MM.1S (cell line): ENCODE data around the gene GAB2.
"Not testable (repeated sequence)": the region's sequence is repeated elsewhere in the genome, so short reads cannot be mapped to it uniquely, and the experiment has no call there.

Experiments
- EZH2 ChIP-seq: fragments of 300-600 bp; sonication (generic); optimal IDR thresholded peaks from 2 replicates; pipeline ENCODE3; 2017; ENCODE audit warnings: low read depth, mild to moderate bottlenecking, antibody characterized with exemption, low read length, mixed read lengths
- EZH2phosphoT487 ChIP-seq: fragments of 300-600 bp; sonication (generic); IDR thresholded peaks from 2 replicates; pipeline ENCODE4 v1.6.1; 2018; ENCODE audit warnings: antibody characterized with exemption, low read length
- TF ChIP-seq, protein P1 (sequence below): fragments of 300-600 bp; sonication (generic); IDR thresholded peaks from 2 replicates; pipeline ENCODE4 v1.5.1; 2016; ENCODE audit warnings: antibody characterized with exemption, low read length, mixed read lengths

- TF ChIP-seq, protein P1, sequence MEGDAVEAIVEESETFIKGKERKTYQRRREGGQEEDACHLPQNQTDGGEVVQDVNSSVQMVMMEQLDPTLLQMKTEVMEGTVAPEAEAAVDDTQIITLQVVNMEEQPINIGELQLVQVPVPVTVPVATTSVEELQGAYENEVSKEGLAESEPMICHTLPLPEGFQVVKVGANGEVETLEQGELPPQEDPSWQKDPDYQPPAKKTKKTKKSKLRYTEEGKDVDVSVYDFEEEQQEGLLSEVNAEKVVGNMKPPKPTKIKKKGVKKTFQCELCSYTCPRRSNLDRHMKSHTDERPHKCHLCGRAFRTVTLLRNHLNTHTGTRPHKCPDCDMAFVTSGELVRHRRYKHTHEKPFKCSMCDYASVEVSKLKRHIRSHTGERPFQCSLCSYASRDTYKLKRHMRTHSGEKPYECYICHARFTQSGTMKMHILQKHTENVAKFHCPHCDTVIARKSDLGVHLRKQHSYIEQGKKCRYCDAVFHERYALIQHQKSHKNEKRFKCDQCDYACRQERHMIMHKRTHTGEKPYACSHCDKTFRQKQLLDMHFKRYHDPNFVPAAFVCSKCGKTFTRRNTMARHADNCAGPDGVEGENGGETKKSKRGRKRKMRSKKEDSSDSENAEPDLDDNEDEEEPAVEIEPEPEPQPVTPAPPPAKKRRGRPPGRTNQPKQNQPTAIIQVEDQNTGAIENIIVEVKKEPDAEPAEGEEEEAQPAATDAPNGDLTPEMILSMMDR = not testable (repeated sequence)
- not testable (repeated sequence) for TF ChIP-seq EZH2, EZH2phosphoT487
Observed at GRCh38 chr11:78233046-78233445, 184.6 kb downstream of the GAB2 start.
